Right lobe of liver (tissue), 6 donors: ENCODE results near the gene WASL. TPM values are rescaled to one million over a fixed set of nuclear protein-coding genes. Genes with fewer than 3 reads are reported as not detected.

Experiments used
- ATAC-seq, 4 donors: fragments of 200-7000 bp; cut with Tn5 transposase; one replicate each; pipeline ENCODE4 v1.9.1; 2020; ENCODE audit warnings: mild to moderate bottlenecking in 4 of 4, moderate library complexity in 4 of 4
- DNase-seq, 3 donors: peaks; one replicate each; pipeline ENCODE4 v3.0.0-alpha.2; 2020
- H3K27ac ChIP-seq, 3 donors: fragments of 200-600 bp; one replicate each; pipeline ENCODE4 v1.8.0; 2022
- H3K27me3 ChIP-seq, 2 donors: fragments of 200-600 bp; one replicate each; pipeline ENCODE4 v1.8.0; 2022
- H3K36me3 ChIP-seq, 4 donors: fragments of 200-600 bp; sonication (generic) in 1 of 4; one replicate each; pipeline versions ENCODE4 v1.5.1 to v1.8.0; 2017 to 2022; ENCODE audit warnings: control low read depth in 1 of 4
- H3K4me1 ChIP-seq, 4 donors: fragments of 200-600 bp; sonication (generic) in 1 of 4; one replicate each; pipeline versions ENCODE4 v1.5.1 to v1.8.0; 2017 to 2022; ENCODE audit warnings: control low read depth in 1 of 4
- H3K4me3 ChIP-seq, 3 donors: fragments of 200-600 bp; one replicate each; pipeline ENCODE4 v1.8.0; 2022
- H3K9me3 ChIP-seq, 4 donors: fragments of 200-600 bp; sonication (generic) in 1 of 4; one replicate each; pipeline versions ENCODE4 v1.5.1 to v1.8.0; 2017 to 2022; ENCODE audit warnings: control low read depth in 1 of 4
- CTCF ChIP-seq, 4 donors: fragments of 200-600 bp in 3 of 4; fragments of 450-650 bp in 1 of 4; IDR thresholded peaks; one replicate each; pipeline versions ENCODE4 v1.5.1 to v1.8.0; 2016 to 2022; ENCODE audit warnings: antibody characterized with exemption in 4 of 4, mild to moderate bottlenecking in 2 of 4
- POLR2A ChIP-seq: fragments of 450-650 bp; IDR thresholded peaks from one replicate; pipeline ENCODE4 v1.6.1; 2017; ENCODE audit warnings: antibody characterized with exemption, mild to moderate bottlenecking
- WGBS: methylation state at CpG from one replicate; pipeline ENCODE4 v1.1.6; 2018; ENCODE audit warnings: low coverage, low lambda C conversion rate; ENCODE audit not compliant: insufficient coverage; ENCODE audit errors: missing lambda C conversion rate; 5-methylcytosine and 5-hydroxymethylcytosine counted together
- intact Hi-C, 2 donors: fragments of 100-400 bp; cut with DNase I; formaldehyde crosslinking; loops; one replicate each; pipeline versions ENCODE4 v1.11.2 to v1.14.1; 2022
- total RNA-seq, 6 experiments: library from RNA; depleted of rRNA in 2 of 6; stranded (reverse); fragments of >200 nt in 2 of 6; fragmentation: NEBNext Ultra II Directional in 3 of 6; extraction: Animal tissue kit (Norgen Biotek cat#: 25700) in 3 of 6; gene quantifications; one replicate each; pipeline versions ENCODE4 v1.1.0 to v1.2.4, GENCODE V29; 2016 to 2023
- donor health status: DM: no; HTN: yes; CAD: no.
- donor health status: DM: no; HTN: no; CAD: no.
- donor health status: DM: no; HTN: no; CAD: no.
- donor health status: DM: no; HTN: yes; CAD: no.
- donor health status: DM: no; HTN: yes; CAD: no.

WASL gene
- total RNA-seq, 6 experiments from 2014 or later, result 20.6 to 26.7 (median 24.8) TPM

GRCh38 chr7:123761729-123762128, 12.9 kb upstream of the WASL start:
- ATAC-seq, result no peak
- Histone ChIP-seq H3K4me3 (no peak overlapping the region), H3K4me1 (no peaks in the 10 kb centered on the region), H3K9me3 (no peaks in the 10 kb centered on the region), H3K27ac (no peak overlapping the region), H3K36me3 (no peaks in the 10 kb centered on the region), H3K27me3 (no peaks in the 10 kb centered on the region)
- TF ChIP-seq CTCF (IDR thresholded peaks at IDR 0.05) (no peak), POLR2A (no peak)
- 45% methylated on average over 3 of the region's 3 CpGs for WGBS
- DNase-seq, result no peak
- intact Hi-C loops, result no loop called here

GRCh38 chr7:123757095-123757494, 8.3 kb upstream of the WASL start:
- intact Hi-C loops, result no loop called here
- no peaks in the 10 kb centered on the region for H3K9me3 ChIP-seq

GRCh38 chr7:123755338-123755737, 6.5 kb upstream of the WASL start:
- 94% methylated on average over 1 of the region's 1 CpG for WGBS
- Histone ChIP-seq H3K27ac (no peak overlapping the region), H3K27me3 (no peaks in the 10 kb centered on the region), H3K36me3 (no peaks in the 10 kb centered on the region), H3K4me3 (no peak overlapping the region), H3K9me3 (no peaks in the 10 kb centered on the region), H3K4me1 (peaks cover 0 to 8% (median 3%) of the 10 kb centered on the region in 4 donors)
- no peak for ATAC-seq
- DNase-seq, result no peak
- TF ChIP-seq CTCF (IDR thresholded peaks at IDR 0.05) (no peak), POLR2A (no peak)
- intact Hi-C loops, result no loop called here

More at GRCh38 chr7:123757095-123757494, 8.3 kb upstream of the WASL start:
- H3K27ac ChIP-seq, result no peak overlapping the region
- no peak for TF ChIP-seq CTCF (IDR thresholded peaks at IDR 0.05)
- TF ChIP-seq POLR2A, result no peak
- no peak for ATAC-seq
- DNase-seq, result no peak
- no peak overlapping the region for H3K4me3 ChIP-seq
- no peaks in the 10 kb centered on the region for H3K27me3 ChIP-seq
- WGBS, result 36% methylated on average over 1 of the region's 1 CpG
- no peaks in the 10 kb centered on the region for H3K36me3 ChIP-seq
- H3K4me1 ChIP-seq, result no peaks in the 10 kb centered on the region

- DNase-seq, result no peak
- Histone ChIP-seq H3K9me3 (no peaks in the 10 kb centered on the region), H3K27ac (no peak overlapping the region), H3K36me3 (no peaks in the 10 kb centered on the region), H3K27me3 (no peaks in the 10 kb centered on the region), H3K4me1 (peaks cover 0 to 14% (median 6%) of the 10 kb centered on the region in 4 donors), H3K4me3 (no peak overlapping the region)
- no peak for TF ChIP-seq POLR2A
- TF ChIP-seq CTCF (IDR thresholded peaks at IDR 0.05), result no peak
- ATAC-seq, result no peak
- WGBS, result 70% methylated on average over 3 of the region's 3 CpGs
- intact Hi-C loops, result no loop called here
Observed at GRCh38 chr7:123754271-123754871, 5.6 kb upstream of the WASL start.
